Spleen (tissue), 7 donors: Measurements from ENCODE around the gene DVL1.

Experiments used
- POLR2A ChIP-seq, 3 donors: fragments of 450-650 bp; IDR thresholded peaks; one replicate each; pipeline ENCODE4 v1.5.1; 2017; ENCODE audit warnings: antibody characterized with exemption in 3 of 3, mild to moderate bottlenecking in 1 of 3
- TF ChIP-seq, protein P1 (sequence below), 11 experiments: fragments of 200-600 bp in 7 of 11; fragments of 450-650 bp in 4 of 11; sonication (generic) in 4 of 11; IDR thresholded peaks in 8 of 11; conservative IDR thresholded peaks in 3 of 11; 1 replicate in 7 of 11; 2 replicates in 4 of 11; pipeline versions ENCODE4 v1.4.0 to v1.8.0; 2016 to 2021; ENCODE audit warnings: antibody characterized with exemption in 11 of 11, inconsistent platforms in 4 of 11, mild to moderate bottlenecking in 1 of 11
- donor health status: DM: no; HTN: no; CAD: no; lungs with moderate emphysema.
- donor health status: DM: no; HTN: no; CAD: no.
- donor health status: DM: no; HTN: no; CAD: no.

DNA sequence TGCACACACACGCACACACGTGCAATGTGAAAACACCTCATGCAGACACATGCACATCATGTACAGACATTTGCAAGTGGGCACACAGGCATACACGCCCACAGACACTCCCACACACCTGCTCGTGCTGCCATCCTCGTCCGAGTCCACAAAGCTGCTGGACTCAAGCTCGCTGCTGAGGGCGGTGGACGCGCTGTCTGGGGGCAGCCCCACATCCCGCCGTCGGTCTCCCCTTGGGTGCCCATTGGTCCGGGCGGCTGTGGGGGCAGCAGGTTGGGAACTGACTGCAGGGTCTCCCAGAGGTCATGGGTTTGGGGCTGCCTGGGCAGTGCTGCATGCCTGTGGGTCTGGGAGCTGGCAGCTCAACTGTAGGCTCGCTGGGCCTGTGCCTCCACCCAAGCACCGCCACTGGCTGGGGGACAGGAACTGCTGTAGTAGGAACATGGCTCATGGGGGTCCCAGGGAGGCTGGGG is 7.6 kb downstream of the DVL1 start:
- TF ChIP-seq, protein P1, sequence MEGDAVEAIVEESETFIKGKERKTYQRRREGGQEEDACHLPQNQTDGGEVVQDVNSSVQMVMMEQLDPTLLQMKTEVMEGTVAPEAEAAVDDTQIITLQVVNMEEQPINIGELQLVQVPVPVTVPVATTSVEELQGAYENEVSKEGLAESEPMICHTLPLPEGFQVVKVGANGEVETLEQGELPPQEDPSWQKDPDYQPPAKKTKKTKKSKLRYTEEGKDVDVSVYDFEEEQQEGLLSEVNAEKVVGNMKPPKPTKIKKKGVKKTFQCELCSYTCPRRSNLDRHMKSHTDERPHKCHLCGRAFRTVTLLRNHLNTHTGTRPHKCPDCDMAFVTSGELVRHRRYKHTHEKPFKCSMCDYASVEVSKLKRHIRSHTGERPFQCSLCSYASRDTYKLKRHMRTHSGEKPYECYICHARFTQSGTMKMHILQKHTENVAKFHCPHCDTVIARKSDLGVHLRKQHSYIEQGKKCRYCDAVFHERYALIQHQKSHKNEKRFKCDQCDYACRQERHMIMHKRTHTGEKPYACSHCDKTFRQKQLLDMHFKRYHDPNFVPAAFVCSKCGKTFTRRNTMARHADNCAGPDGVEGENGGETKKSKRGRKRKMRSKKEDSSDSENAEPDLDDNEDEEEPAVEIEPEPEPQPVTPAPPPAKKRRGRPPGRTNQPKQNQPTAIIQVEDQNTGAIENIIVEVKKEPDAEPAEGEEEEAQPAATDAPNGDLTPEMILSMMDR (IDR thresholded peaks at IDR 0.05 in 8 of 11, conservative IDR thresholded peaks at IDR 0.05 in 3 of 11) = no peak
- TF ChIP-seq POLR2A (IDR thresholded peaks at IDR 0.05) = no peak
